C4-2B (cell line): Measurements from ENCODE around the gene ZNF80.
"Not testable (repeated sequence)": the region's sequence is repeated elsewhere in the genome, so short reads cannot be mapped to it uniquely, and the experiment has no call there.

ENCODE experiments used
- H3K27ac ChIP-seq: fragments of 450-650 bp; 2 replicates; pipeline ENCODE4 v1.5.1; 2017
- ZFX ChIP-seq: fragments of 450-650 bp; IDR thresholded peaks from 2 replicates; pipeline ENCODE4 v1.6.1; 2017
- TF ChIP-seq, protein P1 (sequence below): fragments of 450-650 bp; conservative IDR thresholded peaks from 2 replicates; pipeline ENCODE4 v1.5.1; 2017; ENCODE audit warnings: mild to moderate bottlenecking

The ZNF80 gene

DNA sequence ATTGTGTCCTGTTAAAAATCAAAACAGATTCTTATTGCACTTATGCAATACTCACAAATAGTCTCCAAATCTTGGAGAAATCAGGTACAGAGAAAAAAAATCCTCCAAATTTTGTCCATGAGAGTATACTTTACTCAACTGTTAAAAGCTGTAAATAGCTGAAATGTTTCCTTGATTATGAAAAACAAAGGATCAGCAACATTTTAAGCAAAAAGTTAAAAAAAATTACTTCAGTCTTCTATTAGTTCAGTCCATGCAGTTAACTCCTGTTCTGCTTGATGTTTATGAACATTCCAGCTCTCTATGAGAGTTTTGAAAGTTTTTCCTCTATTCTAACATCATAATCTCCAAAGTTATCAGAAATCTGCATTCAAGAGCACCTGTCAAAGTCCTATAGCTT lies 22.8 kb upstream of the ZNF80 start:
- TF ChIP-seq, protein P1, sequence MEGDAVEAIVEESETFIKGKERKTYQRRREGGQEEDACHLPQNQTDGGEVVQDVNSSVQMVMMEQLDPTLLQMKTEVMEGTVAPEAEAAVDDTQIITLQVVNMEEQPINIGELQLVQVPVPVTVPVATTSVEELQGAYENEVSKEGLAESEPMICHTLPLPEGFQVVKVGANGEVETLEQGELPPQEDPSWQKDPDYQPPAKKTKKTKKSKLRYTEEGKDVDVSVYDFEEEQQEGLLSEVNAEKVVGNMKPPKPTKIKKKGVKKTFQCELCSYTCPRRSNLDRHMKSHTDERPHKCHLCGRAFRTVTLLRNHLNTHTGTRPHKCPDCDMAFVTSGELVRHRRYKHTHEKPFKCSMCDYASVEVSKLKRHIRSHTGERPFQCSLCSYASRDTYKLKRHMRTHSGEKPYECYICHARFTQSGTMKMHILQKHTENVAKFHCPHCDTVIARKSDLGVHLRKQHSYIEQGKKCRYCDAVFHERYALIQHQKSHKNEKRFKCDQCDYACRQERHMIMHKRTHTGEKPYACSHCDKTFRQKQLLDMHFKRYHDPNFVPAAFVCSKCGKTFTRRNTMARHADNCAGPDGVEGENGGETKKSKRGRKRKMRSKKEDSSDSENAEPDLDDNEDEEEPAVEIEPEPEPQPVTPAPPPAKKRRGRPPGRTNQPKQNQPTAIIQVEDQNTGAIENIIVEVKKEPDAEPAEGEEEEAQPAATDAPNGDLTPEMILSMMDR, result no peak
- TF ChIP-seq ZFX, result no peak
- no peak overlapping the region for H3K27ac ChIP-seq

DNA sequence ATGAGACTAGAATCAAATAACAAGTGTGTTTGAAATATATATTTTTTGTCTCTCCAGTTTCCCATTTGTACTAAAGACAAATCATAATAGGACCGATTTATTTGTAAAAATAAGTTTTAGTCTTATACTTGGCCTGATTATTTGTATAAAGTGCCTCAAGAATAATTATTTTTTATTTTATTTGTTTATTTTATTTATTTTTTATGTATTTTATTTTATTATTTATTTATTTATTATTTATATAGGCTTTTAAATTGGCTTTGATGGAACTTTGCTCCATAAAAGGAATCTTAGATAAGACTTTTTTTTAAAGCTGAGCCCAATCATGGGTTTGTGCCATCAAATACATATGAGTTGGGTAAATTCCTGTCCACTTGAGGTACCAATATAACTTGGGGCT lies 22.2 kb upstream of the ZNF80 start:
- TF ChIP-seq, protein P1, result no peak
- no peak for TF ChIP-seq ZFX
- H3K27ac ChIP-seq, result no peak overlapping the region

DNA sequence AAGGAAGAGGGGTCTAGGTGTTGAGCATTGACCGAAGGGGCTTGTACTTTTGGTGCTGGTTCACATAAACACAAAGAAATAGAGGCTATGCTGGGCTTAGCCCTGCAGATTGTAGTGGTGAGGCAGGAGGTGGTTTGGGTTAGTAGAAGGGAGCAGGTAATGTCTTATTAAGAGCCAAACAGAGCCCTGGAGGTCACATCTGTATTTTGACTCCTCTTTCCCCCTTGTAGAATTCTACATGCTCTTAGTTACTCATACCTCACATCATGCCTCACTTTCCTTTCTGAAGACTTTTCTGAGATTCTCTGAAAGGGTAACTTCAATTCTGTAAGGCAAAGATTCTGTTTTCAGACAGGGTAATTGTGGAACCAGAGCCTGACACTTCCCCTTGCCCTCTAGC lies 16.1 kb upstream of the ZNF80 start:
- TF ChIP-seq ZFX, result no peak
- TF ChIP-seq, protein P1, result no peak
- H3K27ac ChIP-seq, result no peak overlapping the region

DNA sequence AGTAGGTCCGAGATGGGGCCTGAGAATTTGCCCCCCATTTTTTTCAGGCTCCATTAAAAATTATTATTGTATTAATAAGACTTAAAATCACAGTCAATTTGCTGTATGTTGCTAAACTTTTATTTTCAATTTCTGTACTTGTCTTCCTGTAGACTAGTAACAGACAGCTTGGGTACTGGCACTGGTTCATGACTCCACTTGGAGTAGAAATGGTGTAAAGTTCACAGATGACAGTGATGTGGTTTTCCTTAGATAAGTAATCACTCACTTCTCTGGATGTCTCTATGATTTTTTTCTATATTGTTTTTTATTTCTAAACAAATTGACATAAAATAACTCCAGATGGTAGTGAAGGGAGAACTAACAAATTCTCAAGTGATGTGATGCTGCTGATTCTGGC lies 15.6 kb upstream of the ZNF80 start:
- H3K27ac ChIP-seq, result no peak overlapping the region
- no peak for TF ChIP-seq ZFX

DNA sequence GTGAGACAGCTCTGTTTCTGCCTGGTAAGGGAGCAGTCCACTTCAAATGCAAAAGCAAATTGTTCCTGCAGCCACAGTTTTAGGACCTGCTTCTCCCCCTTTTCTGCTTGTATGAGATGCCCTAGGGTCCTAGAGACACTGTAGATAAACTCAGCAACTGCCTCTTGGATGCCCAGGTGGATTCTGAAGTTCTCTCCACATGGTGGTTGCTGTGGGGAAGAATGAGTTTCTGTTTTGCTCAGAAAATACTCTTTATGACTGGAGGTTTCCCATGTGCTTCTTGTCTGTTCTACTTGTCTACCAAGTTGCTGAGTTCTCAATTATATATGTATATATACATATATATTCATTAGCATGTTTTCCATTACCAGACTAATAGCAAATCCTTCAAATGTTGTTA lies 5.6 kb upstream of the ZNF80 start:
- H3K27ac ChIP-seq, result no peak overlapping the region
- TF ChIP-seq, protein P1, result no peak
- no peak for TF ChIP-seq ZFX

GRCh38 chr3:114241262-114241661 lies 3.9 kb upstream of the ZNF80 start:
- no peak for TF ChIP-seq ZFX
- TF ChIP-seq, protein P1, result no peak
- H3K27ac ChIP-seq, result no peak overlapping the region

DNA sequence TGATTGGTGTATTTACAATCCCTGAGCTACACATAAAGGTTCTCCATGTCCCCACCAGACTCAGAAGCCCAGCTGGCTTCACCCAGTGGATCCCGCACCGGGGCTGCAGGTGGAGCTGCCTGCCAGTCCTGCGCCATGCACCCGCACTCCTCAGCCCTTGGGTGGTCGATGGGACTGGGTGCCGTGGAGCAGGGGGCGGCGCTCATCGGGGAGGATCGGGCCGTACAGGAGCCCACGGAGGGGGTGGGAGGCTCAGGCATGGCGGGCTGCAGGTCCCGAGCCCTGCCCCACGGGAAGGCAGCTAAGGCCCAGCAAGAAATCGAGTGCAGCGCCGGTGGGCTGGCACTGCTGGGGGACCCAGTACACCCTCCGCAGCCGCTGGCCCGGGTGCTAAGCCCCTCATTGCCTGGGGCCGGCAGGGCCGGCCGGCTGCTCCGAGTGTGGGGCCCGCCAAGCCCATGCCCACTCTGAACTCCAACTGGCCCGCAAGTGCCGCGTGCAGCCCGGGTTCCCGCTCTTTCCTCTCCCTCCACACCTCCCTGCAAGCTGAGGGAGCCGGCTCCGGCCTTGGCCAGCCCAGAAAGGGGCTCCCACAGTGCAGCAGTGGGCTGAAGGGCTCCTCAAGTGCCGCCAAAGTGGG lies 888 bp upstream of the ZNF80 start:
- not testable (repeated sequence) for H3K27ac ChIP-seq

- H3K27ac ChIP-seq, result no peak overlapping the region
- TF ChIP-seq ZFX, result no peak
- TF ChIP-seq, protein P1, result no peak
These were observed 1.9 kb downstream of the ZNF80 start for GRCh38 chr3:114235431-114235830.
